ENCODE measurements around the gene TMEM154.

GRCh38 chr4:152672206-152673092, 7.3 kb downstream of the TMEM154 start:
- TF ChIP-seq, protein P1, sequence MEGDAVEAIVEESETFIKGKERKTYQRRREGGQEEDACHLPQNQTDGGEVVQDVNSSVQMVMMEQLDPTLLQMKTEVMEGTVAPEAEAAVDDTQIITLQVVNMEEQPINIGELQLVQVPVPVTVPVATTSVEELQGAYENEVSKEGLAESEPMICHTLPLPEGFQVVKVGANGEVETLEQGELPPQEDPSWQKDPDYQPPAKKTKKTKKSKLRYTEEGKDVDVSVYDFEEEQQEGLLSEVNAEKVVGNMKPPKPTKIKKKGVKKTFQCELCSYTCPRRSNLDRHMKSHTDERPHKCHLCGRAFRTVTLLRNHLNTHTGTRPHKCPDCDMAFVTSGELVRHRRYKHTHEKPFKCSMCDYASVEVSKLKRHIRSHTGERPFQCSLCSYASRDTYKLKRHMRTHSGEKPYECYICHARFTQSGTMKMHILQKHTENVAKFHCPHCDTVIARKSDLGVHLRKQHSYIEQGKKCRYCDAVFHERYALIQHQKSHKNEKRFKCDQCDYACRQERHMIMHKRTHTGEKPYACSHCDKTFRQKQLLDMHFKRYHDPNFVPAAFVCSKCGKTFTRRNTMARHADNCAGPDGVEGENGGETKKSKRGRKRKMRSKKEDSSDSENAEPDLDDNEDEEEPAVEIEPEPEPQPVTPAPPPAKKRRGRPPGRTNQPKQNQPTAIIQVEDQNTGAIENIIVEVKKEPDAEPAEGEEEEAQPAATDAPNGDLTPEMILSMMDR (IDR thresholded peaks at IDR 0.05), result no peak
- no peak for TF ChIP-seq POLR2A (IDR thresholded peaks at IDR 0.05)
